Endothelial cell of umbilical vein (primary cell): ENCODE measurements around the gene VPS54. TPM values are rescaled to one million over a fixed set of nuclear protein-coding genes. Genes with fewer than 3 reads are reported as not detected.

Experiments
- BruUV-seq: library from RNA; stranded (reverse); fragments of 400-500 nt; replicated peaks from 2 replicates; lab custom pipeline; 2021; lab: Mats Ljungman, UMichigan
- CTCF ChIA-PET: fragments of 300-600, 350-600 bp; sonication (Branson Sonifier 250); formaldehyde crosslinking; loops from one replicate; lab custom pipeline; 2021; ENCODE audit warnings: antibody characterized with exemption, inconsistent platforms; lab: Charles Lee
- POLR2A ChIA-PET: fragments of 300-600, 350-600 bp; sonication (Branson Sonifier 250); formaldehyde crosslinking; loops from one replicate; lab custom pipeline; 2021; ENCODE audit warnings: antibody characterized with exemption, inconsistent platforms; lab: Charles Lee
- DNase-seq: peaks from one replicate; pipeline ENCODE4 v3.0.0-alpha.2; 2011; ENCODE audit warnings: low read depth, low spot score
- FAIRE-seq: peaks from 2 replicates; lab custom pipeline; 2011; peaks lifted over from hg19 to GRCh38; lab: Jason Lieb, UNC
- H2AFZ ChIP-seq: 2 replicates; pipeline ENCODE4 v1.6.0; 2012; ENCODE audit warnings: low read depth, low read length, control low read depth, inconsistent platforms
- H3K27ac ChIP-seq: 2 replicates; pipeline ENCODE4 v1.5.1; 2011; ENCODE audit warnings: low read depth, mild to moderate bottlenecking, control low read depth, low read length, moderate library complexity; ENCODE audit not compliant: insufficient read depth
- H3K27me3 ChIP-seq, 2 experiments: 2 replicates each; pipeline versions ENCODE4 v1.6.0 to v1.6.1; 2011; ENCODE audit warnings: low read length in 2 of 2, mixed read lengths in 1 of 2; ENCODE audit not compliant: control insufficient read depth in 2 of 2, insufficient read depth in 2 of 2
- H3K36me3 ChIP-seq, 2 experiments: 2 replicates in 1 of 2; 3 replicates in 1 of 2; pipeline ENCODE4 v1.5.1; 2011; ENCODE audit warnings: low read length in 2 of 2, mild to moderate bottlenecking in 1 of 2, moderate library complexity in 1 of 2; ENCODE audit not compliant: control insufficient read depth in 2 of 2, insufficient read depth in 2 of 2; ENCODE audit errors: extremely low read depth in 1 of 2
- H3K4me1 ChIP-seq: 3 replicates; pipeline ENCODE4 v1.5.1; 2011; ENCODE audit warnings: mild to moderate bottlenecking, low read length; ENCODE audit not compliant: control insufficient read depth, insufficient read depth; ENCODE audit errors: extremely low read depth
- H3K4me2 ChIP-seq: 2 replicates; pipeline ENCODE4 v1.6.1; 2011; ENCODE audit warnings: low read length, control low read depth, mixed read lengths; ENCODE audit not compliant: insufficient read depth
- H3K4me3 ChIP-seq, 3 experiments: fragments of 200-600 bp in 1 of 3; sonication (generic), shearing (Covaris generic) in 1 of 3; replicated peaks in 1 of 3; 2 replicates each; pipeline ENCODE4 v1.5.1; 2011 to 2016; ENCODE audit warnings: control low read depth in 3 of 3, low read length in 3 of 3, mild to moderate bottlenecking in 2 of 3, inconsistent platforms in 1 of 3, low read depth in 1 of 3, moderate library complexity in 1 of 3; ENCODE audit not compliant: insufficient read depth in 1 of 3
- H3K79me2 ChIP-seq: 2 replicates; pipeline ENCODE4 v1.6.0; 2012; ENCODE audit warnings: low read length, inconsistent platforms; ENCODE audit not compliant: control insufficient read depth, insufficient read depth
- H3K9ac ChIP-seq: replicated peaks from 2 replicates; pipeline ENCODE3; 2011; ENCODE audit warnings: low read length, control low read depth; ENCODE audit not compliant: insufficient read depth; ENCODE audit errors: extremely low read depth
- H3K9me1 ChIP-seq: replicated peaks from 3 replicates; pipeline ENCODE4 v1.6.0; 2011; ENCODE audit warnings: mild to moderate bottlenecking, low read length; ENCODE audit not compliant: control insufficient read depth, insufficient read depth; ENCODE audit errors: extremely low read depth
- H3K9me3 ChIP-seq: replicated peaks from 2 replicates; pipeline ENCODE4 v1.5.1; 2012; ENCODE audit warnings: low read length, inconsistent platforms; ENCODE audit not compliant: control insufficient read depth, insufficient read depth
- H4K20me1 ChIP-seq: replicated peaks from 2 replicates; pipeline ENCODE3; 2011; ENCODE audit warnings: mild to moderate bottlenecking, low read length; ENCODE audit not compliant: control insufficient read depth, insufficient read depth; ENCODE audit errors: extremely low read depth
- EZH2 ChIP-seq: IDR thresholded peaks from 2 replicates; pipeline ENCODE4 v1.6.1; 2012; ENCODE audit warnings: borderline replicate concordance, low read depth, mild to moderate bottlenecking, moderate library complexity, low read length, inconsistent platforms; ENCODE audit not compliant: severe bottlenecking
- FOS ChIP-seq: IDR thresholded peaks from 2 replicates; pipeline ENCODE4 v1.6.1; 2011; ENCODE audit warnings: mild to moderate bottlenecking, low read length, moderate library complexity, borderline replicate concordance; ENCODE audit not compliant: insufficient read depth
- GATA2 ChIP-seq: IDR thresholded peaks from 2 replicates; pipeline ENCODE4 v1.7.0; 2011; ENCODE audit warnings: low read depth, mild to moderate bottlenecking, moderate library complexity, mixed read lengths, low read length; ENCODE audit not compliant: insufficient read length, insufficient read depth
- JUN ChIP-seq: IDR thresholded peaks from 2 replicates; pipeline ENCODE4 v1.6.1; 2011; ENCODE audit warnings: borderline replicate concordance, low read depth; ENCODE audit not compliant: insufficient read length, insufficient read depth
- MYC ChIP-seq: IDR thresholded peaks from one replicate; pipeline ENCODE4 v1.6.1; 2011; ENCODE audit warnings: mild to moderate bottlenecking, low read depth, low read length
- POLR2A ChIP-seq: IDR thresholded peaks from 2 replicates; pipeline ENCODE4 v1.6.1; 2012; ENCODE audit warnings: low read depth, mild to moderate bottlenecking, control low read depth, low read length
- POLR2AphosphoS5 ChIP-seq: IDR thresholded peaks from 2 replicates; pipeline ENCODE4 v1.6.1; 2012; ENCODE audit warnings: low read depth, mild to moderate bottlenecking, control low read depth, low read length, moderate library complexity; ENCODE audit not compliant: insufficient read depth
- dilution Hi-C: fragments of 300-500 bp; cut with MboI; formaldehyde crosslinking; loops from one replicate; pipeline ENCODE4 v1.15.0; 2019; ENCODE audit warnings: low sequenced_read_pairs; ENCODE audit not compliant: extremely low pct_ligation_motif_present
- intact Hi-C: fragments of 100-400 bp; cut with micrococcal nuclease; formaldehyde crosslinking; loops from one replicate; pipeline ENCODE4 v1.10.0; 2022
- polyA plus RNA-seq, 4 experiments: library from polyadenylated mRNA; depleted of rRNA in 3 of 4; stranded (reverse) in 3 of 4; unstranded in 1 of 4; fragments of >200 nt; gene quantifications; 2 replicates each; pipeline versions ENCODE4 v1.2.1 to v1.2.3, GENCODE V29; 2011 to 2012; ENCODE audit warnings: missing spikeins in 1 of 4
- total RNA-seq: library from RNA; stranded (reverse); gene quantifications from 2 replicates; pipeline ENCODE4 v1.2.3, GENCODE V29; 2021
- TF ChIP-seq, protein P1 (sequence below), 2 donors: IDR thresholded peaks; 1 replicate in 1 of 2; 2 replicates in 1 of 2; pipeline ENCODE4 v1.5.1; 2011; ENCODE audit warnings: low read length in 2 of 2, mild to moderate bottlenecking in 2 of 2, moderate library complexity in 2 of 2, control low read depth in 1 of 2, inconsistent platforms in 1 of 2, low read depth in 1 of 2; ENCODE audit not compliant: insufficient read depth in 1 of 2; ENCODE audit errors: extremely low read depth in 1 of 2
- TF ChIP-seq, protein P2 (sequence below): IDR thresholded peaks from 2 replicates; pipeline ENCODE4 v1.6.1; 2011; ENCODE audit not compliant: insufficient read depth, insufficient read length

Gene VPS54
- total and polyA plus RNA-seq, 2 donors (not counting 3 experiments of a cell fraction or from before 2014, with no cell fraction given): 6.3 to 17.7 TPM

DNA sequence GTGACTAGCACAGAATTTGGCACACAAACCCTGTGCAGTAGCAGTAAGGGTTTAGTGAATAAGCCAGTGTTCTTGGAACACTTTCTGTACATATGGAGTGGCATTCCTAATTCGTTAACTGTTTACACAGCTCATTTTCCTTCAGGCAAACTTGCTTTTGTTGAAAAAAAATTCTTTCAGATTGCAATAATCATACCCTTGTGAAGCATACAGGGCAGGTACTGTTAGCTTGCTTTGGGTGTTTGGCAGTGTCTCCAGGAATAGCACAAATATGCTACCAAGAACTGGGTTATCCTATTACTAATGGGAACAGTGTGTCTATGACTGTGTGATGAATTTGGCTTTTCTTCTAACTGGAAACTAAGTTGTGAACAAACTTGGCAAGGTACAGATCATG is 144.1 kb downstream of the VPS54 start:
- TF ChIP-seq JUN (no peak), EZH2 (no peak), POLR2A (no peak), POLR2AphosphoS5 (no peak), GATA2 (no peak), FOS (no peak), MYC (no peak)
- TF ChIP-seq, protein P1, sequence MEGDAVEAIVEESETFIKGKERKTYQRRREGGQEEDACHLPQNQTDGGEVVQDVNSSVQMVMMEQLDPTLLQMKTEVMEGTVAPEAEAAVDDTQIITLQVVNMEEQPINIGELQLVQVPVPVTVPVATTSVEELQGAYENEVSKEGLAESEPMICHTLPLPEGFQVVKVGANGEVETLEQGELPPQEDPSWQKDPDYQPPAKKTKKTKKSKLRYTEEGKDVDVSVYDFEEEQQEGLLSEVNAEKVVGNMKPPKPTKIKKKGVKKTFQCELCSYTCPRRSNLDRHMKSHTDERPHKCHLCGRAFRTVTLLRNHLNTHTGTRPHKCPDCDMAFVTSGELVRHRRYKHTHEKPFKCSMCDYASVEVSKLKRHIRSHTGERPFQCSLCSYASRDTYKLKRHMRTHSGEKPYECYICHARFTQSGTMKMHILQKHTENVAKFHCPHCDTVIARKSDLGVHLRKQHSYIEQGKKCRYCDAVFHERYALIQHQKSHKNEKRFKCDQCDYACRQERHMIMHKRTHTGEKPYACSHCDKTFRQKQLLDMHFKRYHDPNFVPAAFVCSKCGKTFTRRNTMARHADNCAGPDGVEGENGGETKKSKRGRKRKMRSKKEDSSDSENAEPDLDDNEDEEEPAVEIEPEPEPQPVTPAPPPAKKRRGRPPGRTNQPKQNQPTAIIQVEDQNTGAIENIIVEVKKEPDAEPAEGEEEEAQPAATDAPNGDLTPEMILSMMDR (IDR thresholded peaks at IDR 0.05; ENCODE audit: extremely low read depth in 1 of 2, insufficient read depth in 1 of 2, low read depth in 1 of 2, low read length in 2 of 2): no peak
- TF ChIP-seq, protein P2, sequence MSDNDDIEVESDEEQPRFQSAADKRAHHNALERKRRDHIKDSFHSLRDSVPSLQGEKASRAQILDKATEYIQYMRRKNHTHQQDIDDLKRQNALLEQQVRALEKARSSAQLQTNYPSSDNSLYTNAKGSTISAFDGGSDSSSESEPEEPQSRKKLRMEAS: no peak
- intact Hi-C loops: no loop called here
- Histone ChIP-seq H3K27ac (no peak overlapping the region), H3K9me1 (no peaks in the 10 kb centered on the region), H3K36me3 (no peaks in the 10 kb centered on the region), H3K27me3 (no peaks in the 10 kb centered on the region), H3K79me2 (peaks cover 5% of the 10 kb centered on the region), H3K9ac (no peak overlapping the region), H4K20me1 (no peaks in the 10 kb centered on the region), H2AFZ (no peak overlapping the region), H3K4me2 (no peak overlapping the region), H3K4me3 (no peak overlapping the region), H3K4me1 (no peaks in the 10 kb centered on the region), H3K9me3 (no peaks in the 10 kb centered on the region)
- no TSS peak for BruUV-seq
- FAIRE-seq: no peak
- POLR2A ChIA-PET: interaction anchor here (0.7 kb wide), 1 partner anchor 248 kb away, joined by 3 read pairs; no protein-coding TSS in a partner anchor
- DNase-seq: no peak
- CTCF ChIA-PET: interaction anchor here (1.1 to 2.4 kb wide), 3 partner anchors 14 to 20 kb away, joined by 4 to 6 read pairs (median 5); no protein-coding TSS in a partner anchor
- dilution Hi-C loops: no loop called here
